OCI-LY1 (cell line): Measurements from ENCODE around the gene MDM1.

Source experiments
- EZH2 ChIP-seq: fragments of 200-600 bp; sonication (generic), shearing (Covaris generic); IDR thresholded peaks from 2 replicates; pipeline ENCODE4 v1.8.0; 2017; ENCODE audit warnings: borderline replicate concordance, mixed run types, mild to moderate bottlenecking, antibody characterized with exemption, low read length, moderate library complexity, mixed read lengths
- TF ChIP-seq, protein P1 (sequence below): fragments of 200-600 bp; sonication (generic), shearing (Covaris generic); IDR thresholded peaks from 2 replicates; pipeline ENCODE4 v1.5.1; 2017; ENCODE audit warnings: mild to moderate bottlenecking, antibody characterized with exemption, low read length, moderate library complexity, mixed read lengths

DNA sequence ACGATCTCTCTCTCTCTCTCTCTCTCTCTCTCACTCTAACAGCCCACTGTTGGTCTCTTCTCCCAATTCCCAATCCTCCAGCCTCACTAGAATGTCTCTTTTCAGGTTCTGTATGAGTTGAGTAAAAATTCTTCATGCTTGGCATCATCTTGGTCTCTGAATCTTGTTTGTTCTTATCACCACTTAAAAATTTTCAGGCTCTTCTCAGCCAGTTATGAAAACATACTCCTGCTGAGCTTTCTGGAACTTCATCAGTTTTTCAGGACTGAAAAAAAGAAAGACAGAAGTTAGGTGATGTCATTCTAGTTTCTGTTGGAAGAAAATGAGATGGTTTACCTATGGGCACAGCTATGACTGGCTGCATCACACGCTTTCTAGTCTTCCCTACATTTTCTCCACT lies 67.3 kb downstream of the MDM1 start:
- TF ChIP-seq, protein P1, sequence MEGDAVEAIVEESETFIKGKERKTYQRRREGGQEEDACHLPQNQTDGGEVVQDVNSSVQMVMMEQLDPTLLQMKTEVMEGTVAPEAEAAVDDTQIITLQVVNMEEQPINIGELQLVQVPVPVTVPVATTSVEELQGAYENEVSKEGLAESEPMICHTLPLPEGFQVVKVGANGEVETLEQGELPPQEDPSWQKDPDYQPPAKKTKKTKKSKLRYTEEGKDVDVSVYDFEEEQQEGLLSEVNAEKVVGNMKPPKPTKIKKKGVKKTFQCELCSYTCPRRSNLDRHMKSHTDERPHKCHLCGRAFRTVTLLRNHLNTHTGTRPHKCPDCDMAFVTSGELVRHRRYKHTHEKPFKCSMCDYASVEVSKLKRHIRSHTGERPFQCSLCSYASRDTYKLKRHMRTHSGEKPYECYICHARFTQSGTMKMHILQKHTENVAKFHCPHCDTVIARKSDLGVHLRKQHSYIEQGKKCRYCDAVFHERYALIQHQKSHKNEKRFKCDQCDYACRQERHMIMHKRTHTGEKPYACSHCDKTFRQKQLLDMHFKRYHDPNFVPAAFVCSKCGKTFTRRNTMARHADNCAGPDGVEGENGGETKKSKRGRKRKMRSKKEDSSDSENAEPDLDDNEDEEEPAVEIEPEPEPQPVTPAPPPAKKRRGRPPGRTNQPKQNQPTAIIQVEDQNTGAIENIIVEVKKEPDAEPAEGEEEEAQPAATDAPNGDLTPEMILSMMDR: no peak
- no peak for TF ChIP-seq EZH2
